ENCODE data around the gene COL27A1.

COL27A1 gene

DNA sequence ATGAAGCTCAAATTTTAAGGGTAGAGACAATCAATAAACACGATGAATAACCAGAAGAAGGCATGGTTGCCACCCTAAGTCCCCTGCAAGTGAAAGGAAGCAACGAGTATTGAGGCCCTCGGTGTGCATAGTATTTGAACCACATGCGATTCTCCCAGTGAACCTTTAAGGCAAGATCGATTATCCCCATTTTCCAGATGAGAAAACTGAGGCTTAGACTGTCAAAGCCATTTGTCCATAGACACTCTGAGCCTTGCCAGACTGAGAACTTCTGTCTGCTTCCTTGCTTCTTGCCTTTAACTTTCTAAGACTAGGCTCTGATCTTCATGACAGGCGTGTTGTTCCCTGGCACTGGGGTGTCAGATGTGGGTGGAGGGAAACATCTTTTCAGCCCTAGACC, 58.2 kb downstream of the COL27A1 start:
- Histone ChIP-seq H3K79me2 (ENCODE audit: insufficient read depth, low read length) (no peaks in the 10 kb centered on the region), H2AFZ (ENCODE audit: low read depth, low read length) (no peak overlapping the region), H3K27ac (ENCODE audit: low read length) (no peak overlapping the region), H3K9me3 (ENCODE audit: insufficient read depth, low read length, severe bottlenecking) (no peaks in the 10 kb centered on the region), H3K4me3 (ENCODE audit: low read depth in 1 of 2, low read length in 2 of 2) (no peak overlapping the region), H3K27me3 (ENCODE audit: insufficient read depth, low read length, poor library complexity) (no peaks in the 10 kb centered on the region), H3K4me1 (ENCODE audit: insufficient read depth, low read length) (no peaks in the 10 kb centered on the region), H3K9ac (ENCODE audit: low read depth, low read length) (no peak overlapping the region), H4K20me1 (ENCODE audit: insufficient read depth, low read length) (no peaks in the 10 kb centered on the region), H3K36me3 (ENCODE audit: insufficient read depth, low read length) (no peaks in the 10 kb centered on the region), H3K4me2 (ENCODE audit: insufficient read depth, low read length) (no peak overlapping the region)
- ATAC-seq (ENCODE audit: insufficient read depth, low read depth) (no peak), DNase-seq (no peak)
- TF ChIP-seq, protein P1, sequence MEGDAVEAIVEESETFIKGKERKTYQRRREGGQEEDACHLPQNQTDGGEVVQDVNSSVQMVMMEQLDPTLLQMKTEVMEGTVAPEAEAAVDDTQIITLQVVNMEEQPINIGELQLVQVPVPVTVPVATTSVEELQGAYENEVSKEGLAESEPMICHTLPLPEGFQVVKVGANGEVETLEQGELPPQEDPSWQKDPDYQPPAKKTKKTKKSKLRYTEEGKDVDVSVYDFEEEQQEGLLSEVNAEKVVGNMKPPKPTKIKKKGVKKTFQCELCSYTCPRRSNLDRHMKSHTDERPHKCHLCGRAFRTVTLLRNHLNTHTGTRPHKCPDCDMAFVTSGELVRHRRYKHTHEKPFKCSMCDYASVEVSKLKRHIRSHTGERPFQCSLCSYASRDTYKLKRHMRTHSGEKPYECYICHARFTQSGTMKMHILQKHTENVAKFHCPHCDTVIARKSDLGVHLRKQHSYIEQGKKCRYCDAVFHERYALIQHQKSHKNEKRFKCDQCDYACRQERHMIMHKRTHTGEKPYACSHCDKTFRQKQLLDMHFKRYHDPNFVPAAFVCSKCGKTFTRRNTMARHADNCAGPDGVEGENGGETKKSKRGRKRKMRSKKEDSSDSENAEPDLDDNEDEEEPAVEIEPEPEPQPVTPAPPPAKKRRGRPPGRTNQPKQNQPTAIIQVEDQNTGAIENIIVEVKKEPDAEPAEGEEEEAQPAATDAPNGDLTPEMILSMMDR (IDR thresholded peaks at IDR 0.05; ENCODE audit: borderline replicate concordance, extremely low read depth, low read length, poor library complexity, severe bottlenecking) = no peak
- no peak for TF ChIP-seq EZH2 (IDR thresholded peaks at IDR 0.05; ENCODE audit: borderline replicate concordance, low read depth, low read length, severe bottlenecking)

DNA sequence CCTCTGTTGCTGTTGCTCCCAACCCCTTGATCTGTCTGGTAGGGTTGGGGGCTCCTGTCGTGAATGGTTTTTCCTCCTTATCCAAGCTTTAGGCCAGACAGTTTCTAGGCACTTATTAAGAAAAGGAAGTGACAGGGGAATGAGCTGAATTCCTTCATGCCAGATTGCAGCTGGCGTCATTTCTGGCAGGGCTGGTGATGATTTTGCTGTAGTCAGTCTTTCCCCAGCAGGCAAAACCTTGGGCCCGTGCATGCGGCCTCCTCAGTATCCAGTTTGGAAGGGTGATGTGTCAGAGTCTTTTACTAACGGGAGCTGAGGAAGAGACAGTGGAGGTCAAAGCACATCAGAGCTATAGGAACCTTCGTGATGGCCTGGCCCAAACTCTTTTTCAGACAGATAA, 58.8 kb downstream of the COL27A1 start:
- H3K36me3 ChIP-seq (ENCODE audit: insufficient read depth, low read length) = no peaks in the 10 kb centered on the region
- H3K9ac ChIP-seq (ENCODE audit: low read depth, low read length) = no peak overlapping the region
- no peaks in the 10 kb centered on the region for H3K79me2 ChIP-seq (ENCODE audit: insufficient read depth, low read length)
- DNase-seq = no peak
- no peaks in the 10 kb centered on the region for H3K27me3 ChIP-seq (ENCODE audit: insufficient read depth, low read length, poor library complexity)
- H3K4me2 ChIP-seq (ENCODE audit: insufficient read depth, low read length) = no peak overlapping the region
- TF ChIP-seq EZH2 (IDR thresholded peaks at IDR 0.05; ENCODE audit: borderline replicate concordance, low read depth, low read length, severe bottlenecking) = no peak
- TF ChIP-seq, protein P1 (IDR thresholded peaks at IDR 0.05; ENCODE audit: borderline replicate concordance, extremely low read depth, low read length, poor library complexity, severe bottlenecking) = no peak
- H4K20me1 ChIP-seq (ENCODE audit: insufficient read depth, low read length) = no peaks in the 10 kb centered on the region
- ATAC-seq (ENCODE audit: insufficient read depth, low read depth) = no peak
- no peaks in the 10 kb centered on the region for H3K4me1 ChIP-seq (ENCODE audit: insufficient read depth, low read length)
- H3K9me3 ChIP-seq (ENCODE audit: insufficient read depth, low read length, severe bottlenecking) = no peaks in the 10 kb centered on the region
- no peak overlapping the region for H3K4me3 ChIP-seq (ENCODE audit: low read depth in 1 of 2, low read length in 2 of 2)
- no peak overlapping the region for H3K27ac ChIP-seq (ENCODE audit: low read length)
- H2AFZ ChIP-seq (ENCODE audit: low read depth, low read length) = no peak overlapping the region

DNA sequence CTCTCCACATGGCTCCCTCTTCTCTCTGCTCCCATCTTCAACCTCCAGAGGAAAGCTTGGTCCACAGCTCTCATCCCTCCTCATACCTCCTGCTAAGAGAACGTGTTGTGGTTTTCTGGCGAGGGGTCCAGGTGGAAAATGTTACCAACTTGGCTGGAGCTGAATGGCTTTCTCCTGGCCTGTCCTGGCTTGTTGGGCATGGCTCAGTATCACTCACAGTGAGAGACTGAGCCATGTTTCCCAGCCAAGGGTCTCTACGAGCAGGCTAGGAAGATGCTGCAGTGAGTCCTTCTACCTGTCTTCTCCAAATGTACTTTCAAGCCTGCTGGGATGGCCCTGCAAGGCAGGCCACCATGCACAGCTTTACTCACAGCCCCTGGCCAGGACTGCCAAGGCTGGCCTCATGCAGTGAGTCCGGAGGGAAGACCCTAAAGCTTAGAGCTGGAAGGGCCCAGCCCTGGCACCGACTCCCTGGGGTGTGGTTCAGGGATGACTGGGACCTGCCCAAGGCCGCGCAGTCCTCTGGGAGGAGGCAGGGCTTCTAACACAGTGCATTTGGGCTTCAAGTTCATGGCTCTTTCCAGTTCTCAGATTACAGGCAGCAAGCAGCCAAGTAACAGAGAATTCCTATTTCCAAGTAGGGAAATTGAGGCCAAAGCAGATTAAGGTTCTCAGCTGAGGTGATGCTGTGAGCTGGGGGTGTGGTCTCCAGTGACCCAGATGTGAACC, 59.5 kb downstream of the COL27A1 start:
- H3K36me3 ChIP-seq (ENCODE audit: insufficient read depth, low read length) = no peaks in the 10 kb centered on the region
- H4K20me1 ChIP-seq (ENCODE audit: insufficient read depth, low read length) = no peaks in the 10 kb centered on the region
- TF ChIP-seq, protein P1 (IDR thresholded peaks at IDR 0.05; ENCODE audit: borderline replicate concordance, extremely low read depth, low read length, poor library complexity, severe bottlenecking) = no peak
- no peak for TF ChIP-seq EZH2 (IDR thresholded peaks at IDR 0.05; ENCODE audit: borderline replicate concordance, low read depth, low read length, severe bottlenecking)
- DNase-seq (no peak), ATAC-seq (ENCODE audit: insufficient read depth, low read depth) (no peak)
- H3K79me2 ChIP-seq (ENCODE audit: insufficient read depth, low read length) = no peaks in the 10 kb centered on the region
- H3K27me3 ChIP-seq (ENCODE audit: insufficient read depth, low read length, poor library complexity) = no peaks in the 10 kb centered on the region
- H3K27ac ChIP-seq (ENCODE audit: low read length) = no peak overlapping the region
- H3K4me2 ChIP-seq (ENCODE audit: insufficient read depth, low read length) = no peak overlapping the region
- H3K9ac ChIP-seq (ENCODE audit: low read depth, low read length) = no peak overlapping the region
- H3K4me3 ChIP-seq (ENCODE audit: low read depth in 1 of 2, low read length in 2 of 2) = no peak overlapping the region
- no peaks in the 10 kb centered on the region for H3K4me1 ChIP-seq (ENCODE audit: insufficient read depth, low read length)
- H2AFZ ChIP-seq (ENCODE audit: low read depth, low read length) = no peak overlapping the region
- no peaks in the 10 kb centered on the region for H3K9me3 ChIP-seq (ENCODE audit: insufficient read depth, low read length, severe bottlenecking)
